ENCODE data around the gene RFX8.

RFX8 gene

GRCh38 chr2:101379091-101379490 lies 95.8 kb downstream of the RFX8 start:
- H3K4me1 ChIP-seq (ENCODE audit: control insufficient read depth, insufficient read depth, low read length): no peaks in the 10 kb centered on the region
- H3K27me3 ChIP-seq (ENCODE audit: control insufficient read depth, insufficient read depth, low read length): no peaks in the 10 kb centered on the region
- no peak overlapping the region for H3K9ac ChIP-seq (ENCODE audit: low read length)
- H3K36me3 ChIP-seq (ENCODE audit: control insufficient read depth, insufficient read depth, low read length): no peaks in the 10 kb centered on the region
- no peak overlapping the region for H3K27ac ChIP-seq (ENCODE audit: low read depth, low read length)
- no peak overlapping the region for H3K4me3 ChIP-seq (ENCODE audit: low read length)

- Histone ChIP-seq H3K4me3 (ENCODE audit: low read length) (no peak overlapping the region), H3K4me1 (ENCODE audit: control insufficient read depth, insufficient read depth, low read length) (no peaks in the 10 kb centered on the region), H3K36me3 (ENCODE audit: control insufficient read depth, insufficient read depth, low read length) (no peaks in the 10 kb centered on the region), H3K9ac (ENCODE audit: low read length) (no peak overlapping the region), H3K27ac (ENCODE audit: low read depth, low read length) (no peak overlapping the region), H3K27me3 (ENCODE audit: control insufficient read depth, insufficient read depth, low read length) (no peaks in the 10 kb centered on the region)
These were observed 99.3 kb downstream of the RFX8 start for GRCh38 chr2:101375653-101376052.

- no peak overlapping the region for H3K4me3 ChIP-seq (ENCODE audit: low read length)
- no peak overlapping the region for H3K27ac ChIP-seq (ENCODE audit: low read depth, low read length)
- no peaks in the 10 kb centered on the region for H3K4me1 ChIP-seq (ENCODE audit: control insufficient read depth, insufficient read depth, low read length)
- H3K27me3 ChIP-seq (ENCODE audit: control insufficient read depth, insufficient read depth, low read length): no peaks in the 10 kb centered on the region
- H3K9ac ChIP-seq (ENCODE audit: low read length): no peak overlapping the region
- no peaks in the 10 kb centered on the region for H3K36me3 ChIP-seq (ENCODE audit: control insufficient read depth, insufficient read depth, low read length)
These were observed 99.9 kb downstream of the RFX8 start for GRCh38 chr2:101374821-101375561.

GRCh38 chr2:101372792-101373191 lies 102.1 kb downstream of the RFX8 start:
- Histone ChIP-seq H3K27me3 (ENCODE audit: control insufficient read depth, insufficient read depth, low read length) (no peaks in the 10 kb centered on the region), H3K4me3 (ENCODE audit: low read length) (no peak overlapping the region), H3K27ac (ENCODE audit: low read depth, low read length) (no peak overlapping the region), H3K36me3 (ENCODE audit: control insufficient read depth, insufficient read depth, low read length) (no peaks in the 10 kb centered on the region), H3K4me1 (ENCODE audit: control insufficient read depth, insufficient read depth, low read length) (no peaks in the 10 kb centered on the region), H3K9ac (ENCODE audit: low read length) (no peak overlapping the region)

- Histone ChIP-seq H3K9ac (ENCODE audit: low read length) (no peak overlapping the region), H3K4me3 (ENCODE audit: low read length) (no peak overlapping the region), H3K27me3 (ENCODE audit: control insufficient read depth, insufficient read depth, low read length) (no peaks in the 10 kb centered on the region), H3K27ac (ENCODE audit: low read depth, low read length) (no peak overlapping the region), H3K4me1 (ENCODE audit: control insufficient read depth, insufficient read depth, low read length) (no peaks in the 10 kb centered on the region), H3K36me3 (ENCODE audit: control insufficient read depth, insufficient read depth, low read length) (no peaks in the 10 kb centered on the region)
These were observed 103.3 kb downstream of the RFX8 start for GRCh38 chr2:101371636-101372035.

- H3K27me3 ChIP-seq (ENCODE audit: control insufficient read depth, insufficient read depth, low read length): no peaks in the 10 kb centered on the region
- H3K36me3 ChIP-seq (ENCODE audit: control insufficient read depth, insufficient read depth, low read length): no peaks in the 10 kb centered on the region
- no peak overlapping the region for H3K4me3 ChIP-seq (ENCODE audit: low read length)
- H3K9ac ChIP-seq (ENCODE audit: low read length): no peak overlapping the region
- H3K4me1 ChIP-seq (ENCODE audit: control insufficient read depth, insufficient read depth, low read length): no peaks in the 10 kb centered on the region
- H3K27ac ChIP-seq (ENCODE audit: low read depth, low read length): no peak overlapping the region
These were observed 105.8 kb downstream of the RFX8 start for GRCh38 chr2:101369100-101369499.

- Histone ChIP-seq H3K36me3 (ENCODE audit: control insufficient read depth, insufficient read depth, low read length) (no peaks in the 10 kb centered on the region), H3K27ac (ENCODE audit: low read depth, low read length) (no peak overlapping the region), H3K4me3 (ENCODE audit: low read length) (no peak overlapping the region), H3K27me3 (ENCODE audit: control insufficient read depth, insufficient read depth, low read length) (no peaks in the 10 kb centered on the region), H3K4me1 (ENCODE audit: control insufficient read depth, insufficient read depth, low read length) (no peaks in the 10 kb centered on the region), H3K9ac (ENCODE audit: low read length) (no peak overlapping the region)
These were observed 106.5 kb downstream of the RFX8 start for GRCh38 chr2:101368376-101368775.

GRCh38 chr2:101367508-101367907 lies 107.4 kb downstream of the RFX8 start:
- H3K4me1 ChIP-seq (ENCODE audit: control insufficient read depth, insufficient read depth, low read length): no peaks in the 10 kb centered on the region

GRCh38 chr2:101364878-101365277 lies 110.0 kb downstream of the RFX8 start:
- Histone ChIP-seq H3K4me1 (ENCODE audit: control insufficient read depth, insufficient read depth, low read length) (no peaks in the 10 kb centered on the region), H3K4me3 (ENCODE audit: low read length) (no peak overlapping the region), H3K36me3 (ENCODE audit: control insufficient read depth, insufficient read depth, low read length) (no peaks in the 10 kb centered on the region), H3K27me3 (ENCODE audit: control insufficient read depth, insufficient read depth, low read length) (no peaks in the 10 kb centered on the region), H3K27ac (ENCODE audit: low read depth, low read length) (no peak overlapping the region), H3K9ac (ENCODE audit: low read length) (no peak overlapping the region)

More at GRCh38 chr2:101367508-101367907, 107.4 kb downstream of the RFX8 start:
- H3K4me3 ChIP-seq (ENCODE audit: low read length): no peak overlapping the region
- no peak overlapping the region for H3K27ac ChIP-seq (ENCODE audit: low read depth, low read length)
- H3K9ac ChIP-seq (ENCODE audit: low read length): no peak overlapping the region
- no peaks in the 10 kb centered on the region for H3K36me3 ChIP-seq (ENCODE audit: control insufficient read depth, insufficient read depth, low read length)
- no peaks in the 10 kb centered on the region for H3K27me3 ChIP-seq (ENCODE audit: control insufficient read depth, insufficient read depth, low read length)

- Histone ChIP-seq H3K4me1 (ENCODE audit: control insufficient read depth, insufficient read depth, low read length) (no peaks in the 10 kb centered on the region), H3K4me3 (ENCODE audit: low read length) (no peak overlapping the region), H3K36me3 (ENCODE audit: control insufficient read depth, insufficient read depth, low read length) (no peaks in the 10 kb centered on the region), H3K9ac (ENCODE audit: low read length) (no peak overlapping the region), H3K27me3 (ENCODE audit: control insufficient read depth, insufficient read depth, low read length) (no peaks in the 10 kb centered on the region), H3K27ac (ENCODE audit: low read depth, low read length) (no peak overlapping the region)
These were observed 112.1 kb downstream of the RFX8 start for GRCh38 chr2:101362777-101363176.

GRCh38 chr2:101362316-101362715 lies 112.6 kb downstream of the RFX8 start:
- Histone ChIP-seq H3K9ac (ENCODE audit: low read length) (no peak overlapping the region), H3K4me3 (ENCODE audit: low read length) (no peak overlapping the region), H3K27me3 (ENCODE audit: control insufficient read depth, insufficient read depth, low read length) (no peaks in the 10 kb centered on the region), H3K36me3 (ENCODE audit: control insufficient read depth, insufficient read depth, low read length) (no peaks in the 10 kb centered on the region), H3K4me1 (ENCODE audit: control insufficient read depth, insufficient read depth, low read length) (no peaks in the 10 kb centered on the region), H3K27ac (ENCODE audit: low read depth, low read length) (no peak overlapping the region)

- Histone ChIP-seq H3K4me3 (ENCODE audit: low read length) (no peak overlapping the region), H3K4me1 (ENCODE audit: control insufficient read depth, insufficient read depth, low read length) (no peaks in the 10 kb centered on the region), H3K27ac (ENCODE audit: low read depth, low read length) (no peak overlapping the region), H3K9ac (ENCODE audit: low read length) (no peak overlapping the region), H3K36me3 (ENCODE audit: control insufficient read depth, insufficient read depth, low read length) (no peaks in the 10 kb centered on the region), H3K27me3 (ENCODE audit: control insufficient read depth, insufficient read depth, low read length) (no peaks in the 10 kb centered on the region)
These were observed 113.4 kb downstream of the RFX8 start for GRCh38 chr2:101361522-101361921.

GRCh38 chr2:101361121-101361520 lies 113.8 kb downstream of the RFX8 start:
- Histone ChIP-seq H3K4me3 (ENCODE audit: low read length) (no peak overlapping the region), H3K9ac (ENCODE audit: low read length) (no peak overlapping the region), H3K36me3 (ENCODE audit: control insufficient read depth, insufficient read depth, low read length) (no peaks in the 10 kb centered on the region), H3K27me3 (ENCODE audit: control insufficient read depth, insufficient read depth, low read length) (no peaks in the 10 kb centered on the region), H3K4me1 (ENCODE audit: control insufficient read depth, insufficient read depth, low read length) (no peaks in the 10 kb centered on the region), H3K27ac (ENCODE audit: low read depth, low read length) (no peak overlapping the region)
